ENCODE measurements around the gene C11orf58. TPM values are rescaled to one million over a fixed set of nuclear protein-coding genes. Genes with fewer than 3 reads are reported as not detected.

C11orf58 gene
- total RNA-seq, 1 experiment from 2014 or later = 301 TPM

GRCh38 chr11:16767957-16768356 lies 29.5 kb downstream of the C11orf58 start:
- DNase-seq (ENCODE audit: low spot score) = no peak

GRCh38 chr11:16769386-16769785 lies 30.9 kb downstream of the C11orf58 start:
- DNase-seq (ENCODE audit: low spot score) = no peak

GRCh38 chr11:16770016-16770415 lies 31.6 kb downstream of the C11orf58 start:
- no peak for DNase-seq (ENCODE audit: low spot score)

- no peak for DNase-seq (ENCODE audit: low spot score)
Measured at GRCh38 chr11:16771350-16772140, 33.1 kb downstream of the C11orf58 start.

- no peak for DNase-seq (ENCODE audit: low spot score)
Measured at GRCh38 chr11:16772141-16772512, 33.7 kb downstream of the C11orf58 start.

- DNase-seq (ENCODE audit: low spot score) = no peak
Measured at GRCh38 chr11:16773981-16774935, 35.8 kb downstream of the C11orf58 start.

GRCh38 chr11:16774936-16775613 lies 36.6 kb downstream of the C11orf58 start:
- DNase-seq (ENCODE audit: low spot score) = no peak

GRCh38 chr11:16775614-16776283 lies 37.3 kb downstream of the C11orf58 start:
- DNase-seq (ENCODE audit: low spot score) = no peak

- no peak for DNase-seq (ENCODE audit: low spot score)
Measured at GRCh38 chr11:16776711-16777612, 38.5 kb downstream of the C11orf58 start.

GRCh38 chr11:16777613-16777975 lies 39.1 kb downstream of the C11orf58 start:
- DNase-seq (ENCODE audit: low spot score) = no peak

GRCh38 chr11:16778286-16778685 lies 39.8 kb downstream of the C11orf58 start:
- no peak for DNase-seq (ENCODE audit: low spot score)

GRCh38 chr11:16778876-16779275 lies 40.4 kb downstream of the C11orf58 start:
- DNase-seq (ENCODE audit: low spot score) = no peak

GRCh38 chr11:16779436-16779835 lies 41.0 kb downstream of the C11orf58 start:
- peak; percentile 13 for DNase-seq (ENCODE audit: low spot score)

GRCh38 chr11:16780146-16780545 lies 41.7 kb downstream of the C11orf58 start:
- no peak for DNase-seq (ENCODE audit: low spot score)

GRCh38 chr11:16780698-16781550 lies 42.5 kb downstream of the C11orf58 start:
- no peak for DNase-seq (ENCODE audit: low spot score)

GRCh38 chr11:16781936-16782919 lies 43.8 kb downstream of the C11orf58 start:
- DNase-seq (ENCODE audit: low spot score) = no peak

- no peak for DNase-seq (ENCODE audit: low spot score)
Measured at GRCh38 chr11:16783321-16783801, 44.9 kb downstream of the C11orf58 start.

- no peak for DNase-seq (ENCODE audit: low spot score)
Measured at GRCh38 chr11:16784097-16784496, 45.6 kb downstream of the C11orf58 start.
